ENCODE measurements around the gene BLOC1S2. TPM values are rescaled to one million over a fixed set of nuclear protein-coding genes. Genes with fewer than 3 reads are reported as not detected.

BLOC1S2 gene
- total and polyA plus RNA-seq, 2 of the 8 experiments (the other 6 are each of a cell fraction or from before 2014, with no cell fraction given), result 25.1 to 50.6 TPM

GRCh38 chr10:100319707-100320402, 33.4 kb upstream of the BLOC1S2 start:
- H3K4ac ChIP-seq (replicated peaks; ENCODE audit: insufficient read length, low read depth, low read length), result no peak overlapping the region
- no peak overlapping the region for H2BK12ac ChIP-seq (ENCODE audit: low read depth, low read length)
- no peak overlapping the region for H3K4me3 ChIP-seq (ENCODE audit: extremely low read depth in 1 of 4, insufficient read depth in 2 of 4, low read depth in 3 of 4, low read length in 4 of 4)
- no peak overlapping the region for H2BK120ac ChIP-seq (replicated peaks; ENCODE audit: low read depth, low read length)
- H3K4me2 ChIP-seq (ENCODE audit: insufficient read depth in 1 of 2, low read depth in 2 of 2, low read length in 2 of 2), result no peak overlapping the region
- H3K9ac ChIP-seq (replicated peaks in 1 of 4; ENCODE audit: extremely low read depth in 1 of 4, low read depth in 3 of 4, low read length in 3 of 4), result no peak overlapping the region
- no peak for FAIRE-seq
- no peak overlapping the region for H4K8ac ChIP-seq (ENCODE audit: extremely low read depth, insufficient read depth, low read length)
- H3K4me1 ChIP-seq (replicated peaks in 1 of 4; ENCODE audit: control insufficient read depth in 3 of 4, insufficient read depth in 4 of 4, low read length in 3 of 4), result no peaks in the 10 kb centered on the region
- H3K23me2 ChIP-seq (ENCODE audit: low read depth, low read length), result no peaks in the 10 kb centered on the region
- H3K9me3 ChIP-seq (ENCODE audit: insufficient read depth in 2 of 2, low read depth in 1 of 2, low read length in 1 of 2), result no peaks in the 10 kb centered on the region
- H4K91ac ChIP-seq (replicated peaks; ENCODE audit: insufficient read length, low read length), result no peak overlapping the region
- no peaks in the 10 kb centered on the region for H3K27me3 ChIP-seq (replicated peaks in 1 of 4; ENCODE audit: control insufficient read depth in 3 of 4, extremely low read depth in 1 of 4, insufficient read depth in 3 of 4, low read length in 3 of 4)
- no peak overlapping the region for H4K5ac ChIP-seq (ENCODE audit: insufficient read length, low read depth, low read length)
- no peak for TF ChIP-seq SIRT6 (IDR thresholded peaks at IDR 0.05; ENCODE audit: low read length)
- ChIA-PET POLR2A (ENCODE audit: partially characterized antibody) (no interaction called here), CTCF (ENCODE audit: partially characterized antibody) (interaction anchor here (1.3 kb wide), 1 partner anchor 9 kb away, joined by 4 read pairs; no protein-coding TSS in a partner anchor)
- no peak overlapping the region for H2BK20ac ChIP-seq (ENCODE audit: low read length)
- no peak overlapping the region for H2BK15ac ChIP-seq (ENCODE audit: low read length)
- no peak overlapping the region for H3K27ac ChIP-seq (ENCODE audit: low read depth, low read length)
- H3K18ac ChIP-seq (ENCODE audit: extremely low read depth, low read length), result no peak overlapping the region
- H3K36me3 ChIP-seq (ENCODE audit: control insufficient read depth in 2 of 4, insufficient read depth in 4 of 4, low read length in 3 of 4), result no peaks in the 10 kb centered on the region
- no peaks in the 10 kb centered on the region for H3K79me1 ChIP-seq (ENCODE audit: low read depth, low read length)
- no peak overlapping the region for H3K56ac ChIP-seq (replicated peaks; ENCODE audit: insufficient read length, low read depth, low read length)
- no peak overlapping the region for H2AFZ ChIP-seq (ENCODE audit: low read length)
- WGBS, 2 experiments (ENCODE audit: extremely low coverage in 1 of 2, insufficient coverage in 1 of 2, insufficient read length in 1 of 2, insufficient replicate concordance in 2 of 2, low coverage in 1 of 2, low lambda C conversion rate in 2 of 2, missing lambda C conversion rate in 1 of 2), result 78% methylated on average over 1 of the region's 1 CpG; no CpG with 5 or more reads in 1 of the 2 experiments
- H3K14ac ChIP-seq (ENCODE audit: insufficient read length), result no peak overlapping the region
- no peak overlapping the region for H2BK5ac ChIP-seq (ENCODE audit: low read depth, low read length)
- no peak overlapping the region for H3K23ac ChIP-seq (ENCODE audit: insufficient read length)
- no peak overlapping the region for H2AK5ac ChIP-seq (ENCODE audit: low read depth, low read length)
- no peak for DNase-seq (ENCODE audit: low read depth in 1 of 2, low spot score in 2 of 2)
- H4K20me1 ChIP-seq (replicated peaks in 1 of 2; ENCODE audit: control insufficient read depth in 1 of 2, insufficient read depth in 2 of 2, low read length in 2 of 2), result no peaks in the 10 kb centered on the region
- H3K79me2 ChIP-seq (ENCODE audit: control insufficient read depth in 1 of 2, insufficient read depth in 2 of 2, low read length in 2 of 2), result no peaks in the 10 kb centered on the region
